Measurements from ENCODE around the gene PASK.
A peak's percentile ranks its signal among the peaks of the same experiment; 100 is the strongest.
"Not testable (repeated sequence)": the region's sequence is repeated elsewhere in the genome, so short reads cannot be mapped to it uniquely, and the experiment has no call there.

PASK gene

DNA sequence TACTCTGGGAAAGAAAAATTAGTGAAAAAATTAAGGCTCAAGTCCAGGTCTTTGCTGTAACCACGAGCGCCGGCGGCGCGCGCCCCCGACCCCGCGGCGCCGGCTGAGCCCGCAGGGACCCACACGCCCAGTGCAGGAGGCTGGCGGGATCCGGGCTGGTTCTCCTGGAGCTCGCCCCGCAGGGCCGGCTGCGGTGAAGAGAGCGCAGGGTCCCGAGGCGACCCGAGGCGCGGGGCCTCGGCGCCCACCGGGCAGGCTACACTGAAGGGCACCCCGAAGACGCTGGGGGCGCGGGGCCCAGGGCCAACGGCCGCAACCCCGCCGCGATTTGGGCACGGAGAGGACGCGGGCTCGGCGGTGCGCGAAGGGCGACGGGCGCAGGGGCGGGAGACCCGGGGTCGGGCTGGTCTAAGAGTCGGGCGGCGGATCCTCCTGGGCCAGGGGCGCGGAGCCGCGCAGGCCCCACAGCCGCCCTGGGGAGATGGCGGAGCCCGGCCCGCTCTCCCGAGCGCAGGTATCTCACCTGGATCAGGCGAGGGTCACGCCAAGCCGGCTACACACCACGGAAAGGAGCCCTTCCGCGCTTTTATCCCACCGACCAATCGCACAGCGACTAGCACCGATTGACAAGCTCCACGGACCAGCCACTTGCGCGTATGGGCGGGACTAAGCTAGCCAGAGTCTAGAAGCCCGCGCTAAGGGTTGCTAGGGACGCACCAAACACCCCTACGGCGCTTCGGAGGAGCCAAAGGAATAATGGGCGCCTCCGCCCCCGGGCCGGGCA lies at the start of gene PASK:
Gene PASK, minus strand, starts transcription at position 582 of the 784 bp plus-strand sequence. CDS start 6,440 bp downstream, outside the sequence.
- peak; percentile 95 for DNase-seq

GRCh38 chr2:241198381-241199279 lies 49.4 kb upstream of the PASK start:
- no peak for DNase-seq

- no peak for DNase-seq
These were observed 48.7 kb upstream of the PASK start for GRCh38 chr2:241197947-241198346.

- not testable (repeated sequence) for DNase-seq
These were observed 48.0 kb upstream of the PASK start for GRCh38 chr2:241197246-241197645.

GRCh38 chr2:241195506-241196130 lies 46.3 kb upstream of the PASK start:
- no peak for DNase-seq

- no peak for DNase-seq
These were observed 45.5 kb upstream of the PASK start for GRCh38 chr2:241194811-241195210.

DNA sequence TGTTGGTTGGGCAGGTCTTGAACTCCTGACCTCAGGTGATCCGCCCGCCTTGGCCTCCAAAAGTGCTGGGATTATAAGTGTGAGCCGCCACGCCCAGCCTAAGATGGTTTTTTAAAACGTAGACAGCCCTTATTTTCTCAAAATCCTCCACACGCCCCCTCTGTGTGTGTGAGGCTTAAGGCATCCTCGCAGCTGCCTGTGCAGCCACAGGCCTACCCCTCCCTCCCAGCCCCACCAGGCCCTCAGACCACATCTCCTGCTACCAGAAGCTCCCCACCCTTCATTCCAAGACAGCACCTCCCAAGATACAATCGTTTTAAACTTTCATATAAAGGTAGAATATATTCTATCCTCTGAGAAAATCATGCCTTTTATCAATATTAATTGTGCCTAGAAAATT lies 44.0 kb upstream of the PASK start:
- no peak for DNase-seq

DNA sequence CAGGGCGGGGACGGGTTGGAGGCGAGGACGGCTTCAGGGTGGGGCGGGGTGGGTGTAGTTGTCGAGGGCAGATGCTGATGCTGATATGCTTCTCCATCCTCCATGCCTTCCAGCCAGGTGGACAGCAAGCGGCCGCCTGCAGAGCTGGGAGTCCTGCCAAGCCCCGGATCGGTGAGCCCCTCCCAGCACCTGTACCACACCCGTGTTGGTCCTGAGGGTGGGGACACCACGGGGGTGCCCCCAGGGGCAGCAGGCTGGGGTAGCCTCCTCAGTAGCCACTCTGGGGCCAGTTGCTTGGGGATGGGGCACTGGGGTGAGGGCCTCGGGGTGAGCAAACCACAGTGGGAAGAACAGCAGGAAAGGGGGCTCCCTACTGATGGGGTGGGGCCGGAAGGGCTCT lies 41.8 kb upstream of the PASK start:
- DNase-seq: no peak

DNA sequence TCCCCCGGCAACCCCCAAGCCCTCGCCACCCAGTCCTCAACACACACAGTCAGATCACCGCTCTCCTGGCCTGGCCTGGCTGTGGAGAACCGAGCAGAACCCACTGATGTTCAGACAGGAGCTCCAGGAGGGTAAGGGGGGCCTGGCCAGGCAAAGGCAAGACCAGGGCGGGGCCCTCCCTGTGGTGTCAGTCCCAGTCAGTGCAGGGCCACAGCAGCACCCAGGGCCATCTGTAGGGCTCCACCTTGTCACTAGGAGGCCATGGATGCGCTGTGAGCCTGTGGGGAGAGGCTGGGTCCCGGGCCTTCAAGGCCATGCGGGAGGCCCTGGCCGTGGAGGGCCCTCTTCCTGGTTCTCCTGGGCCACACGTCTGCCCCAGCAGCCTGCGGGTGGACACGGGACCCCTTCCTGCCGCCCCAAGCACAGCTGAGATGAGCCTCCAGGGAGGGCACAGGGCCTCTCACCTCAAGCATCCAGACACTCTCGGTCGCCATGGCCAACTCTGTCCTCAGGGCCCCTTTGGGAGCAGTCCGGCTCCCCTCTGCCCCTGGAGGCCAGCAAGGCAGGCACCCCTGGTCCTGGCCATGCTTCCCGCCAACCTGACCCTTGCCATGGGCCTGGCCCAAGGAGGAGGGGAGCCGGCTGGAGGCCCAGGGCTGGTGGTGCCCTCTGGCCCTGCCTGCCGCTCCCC lies 41.2 kb upstream of the PASK start:
- DNase-seq: no peak

GRCh38 chr2:241189856-241190201 lies 40.6 kb upstream of the PASK start:
- no peak for DNase-seq

DNA sequence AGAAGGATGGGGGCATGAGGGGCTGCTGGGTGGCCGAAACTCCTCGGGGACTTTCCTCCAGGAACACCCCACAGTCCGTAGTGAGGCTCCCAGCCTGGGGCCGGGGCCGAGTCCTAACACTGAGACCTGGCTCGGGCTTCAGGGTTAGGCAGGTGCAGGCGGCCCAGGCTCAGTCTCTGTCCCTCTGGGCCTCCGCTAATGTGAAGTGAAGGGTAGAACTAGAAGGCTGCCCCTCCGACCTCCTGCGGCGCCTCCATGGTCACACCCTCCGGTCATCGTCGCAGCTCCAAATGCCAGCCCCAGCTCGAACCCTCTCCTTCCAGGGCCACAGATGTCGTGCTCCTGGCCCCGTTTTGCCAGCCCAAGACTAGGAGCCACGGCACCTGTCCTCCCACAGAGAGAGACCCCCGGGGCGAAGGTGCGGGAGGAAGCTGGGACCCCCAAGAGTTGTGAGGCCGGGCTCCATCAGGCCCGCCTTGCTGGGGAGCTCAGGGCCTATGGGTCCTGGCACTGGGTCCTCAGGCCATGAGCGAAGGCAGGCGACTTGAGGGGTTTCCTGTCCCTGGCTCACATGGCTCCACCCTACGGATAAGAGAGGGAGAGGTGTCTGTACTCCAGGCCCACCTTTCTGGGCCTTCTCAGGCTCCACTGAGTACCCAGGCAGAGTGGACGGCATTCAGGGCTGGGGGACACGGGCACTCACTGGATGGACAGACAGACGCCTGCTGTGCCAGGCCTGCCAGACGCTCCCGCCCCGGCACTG lies 40.0 kb upstream of the PASK start:
- no peak for DNase-seq

DNA sequence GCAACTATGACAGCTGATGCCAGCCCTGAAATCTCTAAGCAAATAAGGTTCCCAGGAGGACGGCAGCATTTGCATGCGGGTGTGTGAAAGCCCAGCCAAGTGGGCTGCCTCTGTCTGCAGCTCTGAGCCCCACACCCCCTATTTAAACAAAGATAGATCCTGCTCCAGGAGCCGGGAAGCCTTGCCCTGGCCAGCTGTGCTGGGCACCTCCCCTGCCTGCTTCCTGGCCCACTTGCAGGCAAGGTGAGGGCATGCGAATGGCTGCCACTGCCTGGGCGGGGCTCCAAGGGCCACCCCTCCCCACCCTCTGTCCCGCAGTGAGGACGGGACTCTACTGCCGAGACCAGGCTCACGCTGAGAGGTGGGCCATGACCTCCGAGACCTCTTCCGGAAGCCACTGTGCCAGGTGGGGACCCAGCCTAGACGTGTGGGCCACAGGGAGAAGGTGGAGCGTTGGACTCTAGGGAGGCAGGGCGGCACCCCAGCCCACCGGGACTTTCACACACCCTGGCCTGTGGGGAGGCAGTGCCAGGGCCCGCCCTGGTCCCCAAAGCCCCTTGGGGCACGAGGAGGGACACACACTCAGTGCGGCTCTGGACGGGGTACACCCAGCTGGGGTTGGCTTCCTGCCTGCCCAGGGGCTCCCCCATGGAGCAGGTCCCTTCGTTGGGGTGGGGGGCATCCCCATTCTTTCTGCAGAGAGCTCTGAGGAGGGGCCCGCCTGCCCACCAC lies 39.3 kb upstream of the PASK start, which contains the start of gene ANO7:
Gene ANO7, plus strand, starts transcription at position 317 of the 732 bp plus-strand sequence. CDS start 1,387 bp downstream, outside the sequence.
- no peak for DNase-seq

GRCh38 chr2:241187918-241188234 lies 38.6 kb upstream of the PASK start:
- DNase-seq: no peak

- DNase-seq: no peak
These were observed 38.0 kb upstream of the PASK start for GRCh38 chr2:241187101-241187917.

- DNase-seq: no peak
These were observed 36.7 kb upstream of the PASK start for GRCh38 chr2:241185961-241186360.

DNA sequence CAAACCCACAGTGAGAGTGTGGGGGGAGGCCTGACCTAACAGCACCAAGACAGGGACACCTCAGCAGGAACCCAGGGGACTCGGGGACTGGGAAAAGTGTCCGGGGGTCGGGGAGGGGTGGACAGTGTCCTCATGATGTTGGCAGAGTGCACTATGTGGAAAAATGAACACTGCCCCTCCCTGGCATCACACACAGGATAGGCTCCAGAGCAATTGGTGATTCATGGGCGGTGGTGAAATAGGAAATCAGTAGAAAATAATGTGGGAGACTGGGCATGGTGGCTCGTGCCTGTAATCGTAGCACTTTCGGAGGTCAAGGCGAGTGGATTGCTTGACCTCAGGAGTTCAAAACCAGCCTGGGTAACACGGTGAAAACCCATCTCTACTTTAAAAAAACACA lies 35.6 kb upstream of the PASK start:
- no peak for DNase-seq

DNA sequence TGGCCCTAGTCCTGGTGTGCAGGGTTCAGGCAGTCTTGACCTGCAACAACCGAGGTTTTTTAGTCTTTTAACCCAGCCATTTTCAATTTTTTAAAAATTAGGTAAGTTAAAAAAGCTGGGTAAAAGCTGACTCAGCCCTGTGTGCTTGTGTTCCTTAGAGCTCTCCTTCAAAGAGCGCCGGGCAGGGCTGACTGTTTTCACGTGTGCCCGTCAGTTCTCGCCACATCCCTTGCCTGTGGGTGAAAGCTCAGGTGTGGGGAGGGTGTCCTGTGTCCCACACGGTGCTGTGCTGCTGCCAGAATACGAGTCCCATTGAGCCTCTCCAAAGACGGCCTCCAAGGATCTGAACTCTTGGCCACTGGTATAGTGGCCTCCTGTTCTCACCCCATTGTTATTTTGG lies 33.9 kb upstream of the PASK start:
- DNase-seq: no peak

GRCh38 chr2:241182531-241183133 lies 33.4 kb upstream of the PASK start:
- DNase-seq: no peak

GRCh38 chr2:241182126-241182525 lies 32.9 kb upstream of the PASK start:
- DNase-seq: no peak

- no peak for DNase-seq
These were observed 31.2 kb upstream of the PASK start for GRCh38 chr2:241180495-241180894.
